Stimulated activated CD4-positive, alpha-beta T cell treated with anti-CD3 and anti-CD28 coated beads, TNF-alpha, amount 100 ng/mL, for 4 hours (primary cell): ENCODE results near the gene MTERF4.

Experiments
- DNase-seq, 3 experiments: peaks; one replicate each; pipeline ENCODE4 v3.0.0-alpha.2; 2020; ENCODE audit warnings: low read depth in 3 of 3

The MTERF4 gene

DNA sequence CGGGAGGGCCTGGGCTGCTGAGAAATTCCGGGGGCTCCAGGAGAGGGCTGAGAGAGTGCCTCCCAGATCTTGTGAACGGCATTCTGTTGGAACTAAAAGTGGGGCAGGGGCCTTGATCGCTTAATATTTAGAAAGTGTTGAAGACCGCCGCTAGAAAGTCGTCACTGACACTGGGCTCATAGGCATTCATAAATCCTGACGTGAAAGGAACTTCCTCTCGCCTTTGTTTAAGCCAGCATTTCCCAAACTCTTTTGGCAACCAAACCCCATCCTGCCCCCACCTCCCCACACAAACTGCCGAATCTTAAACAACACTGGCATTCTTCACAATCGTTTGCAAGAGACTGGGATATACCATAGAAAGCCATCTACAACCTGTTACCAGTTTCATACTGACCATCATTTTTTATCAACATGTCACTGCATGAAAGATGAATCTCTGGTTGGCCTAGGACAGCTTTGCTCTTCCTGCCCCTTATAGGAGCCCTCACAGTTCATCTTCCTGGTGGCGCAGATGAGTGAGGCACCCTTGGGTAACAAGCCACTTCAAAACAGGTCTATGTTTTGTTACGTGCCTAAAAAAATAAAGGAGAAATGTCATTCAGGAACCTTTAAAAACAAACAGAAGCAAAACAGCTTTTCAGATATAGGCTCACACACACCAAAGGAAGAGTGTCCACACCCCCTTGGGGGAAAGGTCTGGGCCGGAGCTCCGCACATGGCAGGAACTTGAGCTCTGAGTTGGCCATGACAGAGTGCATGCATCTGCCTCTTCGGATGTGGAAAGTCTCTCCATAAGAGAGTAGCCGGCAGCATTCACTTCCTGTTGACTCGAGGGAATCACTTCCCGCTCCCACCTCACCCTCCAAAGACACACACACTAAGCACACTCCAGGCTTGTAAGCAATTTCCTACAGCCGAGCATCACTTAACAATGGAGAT, 13.0 kb downstream of the MTERF4 start:
- no peak for DNase-seq

DNA sequence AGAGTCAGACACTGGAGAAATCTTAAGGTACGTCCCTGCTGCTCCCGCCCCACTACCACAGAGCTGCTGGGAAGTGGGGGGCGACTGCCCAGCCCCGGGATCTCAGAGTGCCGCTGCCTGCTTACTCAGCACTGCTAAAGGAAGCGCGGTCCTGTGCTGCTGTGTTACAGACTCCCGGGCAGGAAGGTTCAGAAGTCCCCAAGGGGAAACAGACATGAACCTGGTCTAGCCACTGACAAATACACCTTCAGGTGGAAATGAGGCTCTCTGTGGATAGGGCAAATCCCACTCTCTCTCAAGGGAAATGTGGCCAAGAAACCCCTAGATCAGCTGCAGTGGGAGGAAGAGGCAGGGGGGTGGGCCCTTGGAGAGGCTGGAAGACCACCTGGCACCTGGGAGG, 13.7 kb downstream of the MTERF4 start:
- DNase-seq: no peak

DNA sequence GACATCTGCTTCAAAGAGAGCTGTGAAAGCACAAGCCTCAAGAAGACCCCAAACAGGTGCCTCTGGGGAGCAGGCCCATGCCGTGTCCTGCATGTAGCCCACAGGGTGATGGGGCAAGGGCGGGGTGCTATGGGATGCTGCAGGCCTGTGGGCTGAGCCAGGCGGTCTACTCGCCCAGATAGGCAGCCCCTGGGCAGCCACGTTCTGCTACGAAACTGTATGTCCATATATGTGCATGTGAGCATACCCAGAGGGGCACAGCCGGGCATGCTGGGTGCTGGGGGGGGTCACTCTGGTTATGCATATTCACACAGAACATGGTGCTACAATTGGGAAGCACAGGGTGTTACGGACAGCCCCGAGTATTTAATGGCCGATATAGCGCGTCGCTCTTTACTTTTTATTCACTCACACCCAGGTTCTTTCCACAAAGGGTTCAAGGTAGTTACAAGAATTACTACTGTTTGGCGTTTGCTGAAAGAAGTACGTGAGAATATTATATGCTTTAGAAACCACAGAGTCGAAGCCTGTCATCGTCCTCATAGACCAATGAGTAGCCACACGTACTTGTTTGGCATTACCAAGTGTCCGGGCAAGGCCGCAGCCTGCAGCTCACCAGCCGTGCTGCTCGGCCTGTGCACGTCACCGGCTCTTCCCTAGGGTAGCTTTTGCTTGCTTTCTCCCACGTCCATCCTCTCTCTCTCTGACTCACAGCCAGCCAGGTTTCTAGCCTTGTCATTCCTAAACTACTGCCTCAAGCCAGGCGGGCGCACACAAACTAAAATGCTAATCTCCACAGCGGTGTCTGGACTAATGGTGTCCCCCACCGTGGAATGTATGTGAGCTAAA, 14.4 kb downstream of the MTERF4 start:
- no peak for DNase-seq

DNA sequence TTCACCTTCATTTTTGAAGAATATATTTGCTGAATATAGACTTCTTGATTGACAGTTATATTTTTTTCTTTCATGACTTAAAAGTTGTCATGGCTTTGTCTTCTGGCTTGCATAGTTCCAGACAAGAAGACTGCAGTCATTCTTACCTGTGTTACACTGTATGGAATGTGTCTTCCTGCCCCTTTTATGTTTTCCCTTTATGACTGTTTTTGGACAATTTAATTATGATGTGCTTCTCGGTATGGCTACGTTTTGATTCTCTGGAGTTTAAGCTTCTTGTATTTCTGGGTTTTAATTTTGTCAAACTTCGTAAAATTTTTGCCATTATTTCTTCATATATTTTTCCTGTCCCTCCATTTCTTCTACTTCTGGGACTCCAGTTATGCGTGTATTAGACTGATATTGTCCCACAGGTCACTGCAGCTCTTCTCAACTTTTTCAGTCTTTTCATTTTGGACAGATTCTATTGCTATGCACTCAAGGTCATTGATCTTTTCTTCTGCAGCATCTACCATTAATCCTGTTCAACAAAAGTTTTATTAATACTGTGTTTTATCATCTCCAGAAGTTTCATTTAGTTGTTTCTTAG, 17.1 kb downstream of the MTERF4 start:
- DNase-seq: no peak

DNA sequence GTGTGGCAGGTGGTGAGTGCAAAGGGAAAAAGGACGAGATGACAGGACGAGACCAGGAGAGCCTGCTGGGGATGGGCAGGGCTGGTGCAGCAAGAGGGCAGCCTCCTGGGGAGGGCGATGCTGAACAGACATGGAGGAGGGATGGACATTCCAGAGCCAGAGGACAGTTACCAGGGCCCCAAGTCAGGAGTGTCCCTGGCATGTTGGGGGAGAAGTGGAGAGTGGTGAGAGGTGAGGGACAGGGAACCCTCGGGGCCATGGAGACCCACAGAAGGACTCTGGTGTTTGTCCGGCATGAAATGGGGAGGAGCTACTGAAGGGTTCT, 19.0 kb downstream of the MTERF4 start:
- no peak for DNase-seq

DNA sequence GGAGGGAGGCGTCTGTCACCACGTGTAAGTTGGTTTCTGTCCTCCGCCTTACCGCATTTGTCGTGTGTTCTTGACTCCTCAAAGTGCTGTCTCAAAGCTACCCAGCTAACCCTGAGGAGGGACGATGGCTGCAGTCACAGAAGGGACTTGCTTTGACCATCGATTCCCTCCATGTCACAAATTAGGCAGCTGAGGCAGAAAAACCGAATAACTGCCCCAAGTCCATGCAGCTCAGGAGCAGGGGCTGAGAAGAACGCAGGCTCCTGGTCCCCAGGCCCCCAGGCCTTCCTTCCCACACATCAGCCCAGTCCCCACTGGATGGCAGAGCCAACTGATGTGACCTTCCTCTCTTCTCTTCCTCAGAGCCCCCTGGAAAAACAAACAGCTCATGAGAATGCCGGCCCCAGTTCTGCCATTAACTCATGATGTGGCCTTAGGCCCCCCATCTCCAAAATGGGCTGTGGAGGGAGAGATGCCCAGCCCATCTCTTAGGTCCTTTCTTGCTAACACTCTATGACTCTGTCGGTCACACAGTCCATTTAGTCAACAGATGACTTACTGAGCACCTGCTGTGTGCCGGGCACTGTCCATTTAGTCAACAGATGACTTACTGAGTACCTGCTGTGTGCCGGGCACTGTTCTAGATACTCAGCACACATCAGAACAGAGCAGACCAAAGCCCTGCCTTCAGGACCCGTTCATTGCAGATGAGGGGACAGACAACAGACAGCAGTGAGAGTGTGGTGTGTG, 19.6 kb downstream of the MTERF4 start:
- DNase-seq: no peak

DNA sequence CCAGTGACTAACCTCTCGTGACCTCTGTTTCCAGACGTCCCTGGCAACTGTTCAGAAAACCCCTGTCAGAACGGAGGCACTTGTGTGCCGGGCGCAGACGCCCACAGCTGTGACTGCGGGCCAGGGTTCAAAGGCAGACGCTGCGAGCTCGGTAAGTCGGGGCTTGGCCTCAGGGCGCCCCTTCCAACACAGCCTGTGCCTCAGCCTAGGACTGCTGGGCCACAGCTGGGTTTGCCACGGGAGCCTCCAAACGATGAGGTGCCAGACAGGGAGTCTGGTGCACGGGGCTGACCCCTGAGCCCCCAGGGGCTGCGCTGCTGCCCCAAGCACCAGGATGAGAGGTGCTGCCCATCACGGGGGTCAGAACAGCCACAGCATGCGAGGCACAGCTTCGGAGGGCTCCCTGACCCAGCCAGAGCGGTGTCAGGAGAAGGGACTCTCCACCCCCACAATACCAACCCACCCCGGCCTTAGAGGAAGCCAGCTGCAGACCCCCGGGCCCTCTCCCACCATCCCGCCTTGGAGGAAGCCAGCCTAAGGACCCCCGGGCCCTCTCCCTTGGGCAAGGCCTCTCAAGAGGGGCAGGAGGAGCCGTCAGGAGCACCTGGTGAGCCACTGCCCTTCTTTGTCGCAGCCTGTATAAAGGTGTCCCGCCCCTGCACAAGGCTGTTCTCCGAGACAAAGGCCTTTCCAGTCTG, 20.3 kb downstream of the MTERF4 start:
- no peak for DNase-seq

DNA sequence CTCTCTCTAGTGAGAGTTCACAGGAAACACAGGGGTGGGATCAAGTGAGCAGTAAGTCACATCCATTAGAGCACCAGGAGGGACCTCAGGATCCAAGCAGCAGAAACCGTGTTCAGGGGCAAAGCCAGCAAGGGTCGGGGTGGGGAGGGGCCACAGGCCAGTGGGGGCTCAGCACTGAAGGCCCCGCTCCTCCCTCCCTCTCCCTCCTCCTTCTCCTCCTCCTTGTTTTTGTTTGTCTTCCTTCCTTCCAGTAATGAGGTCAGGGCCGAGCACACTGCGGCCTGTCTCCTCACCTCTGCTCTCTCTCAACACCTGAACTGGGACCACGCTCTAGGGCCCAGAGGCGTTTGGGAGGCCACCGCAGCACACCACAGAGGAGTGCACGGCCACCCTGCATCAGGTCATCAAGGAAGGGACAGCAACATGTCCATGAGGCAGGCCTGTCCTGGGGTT, 20.9 kb downstream of the MTERF4 start:
- DNase-seq: no peak

DNA sequence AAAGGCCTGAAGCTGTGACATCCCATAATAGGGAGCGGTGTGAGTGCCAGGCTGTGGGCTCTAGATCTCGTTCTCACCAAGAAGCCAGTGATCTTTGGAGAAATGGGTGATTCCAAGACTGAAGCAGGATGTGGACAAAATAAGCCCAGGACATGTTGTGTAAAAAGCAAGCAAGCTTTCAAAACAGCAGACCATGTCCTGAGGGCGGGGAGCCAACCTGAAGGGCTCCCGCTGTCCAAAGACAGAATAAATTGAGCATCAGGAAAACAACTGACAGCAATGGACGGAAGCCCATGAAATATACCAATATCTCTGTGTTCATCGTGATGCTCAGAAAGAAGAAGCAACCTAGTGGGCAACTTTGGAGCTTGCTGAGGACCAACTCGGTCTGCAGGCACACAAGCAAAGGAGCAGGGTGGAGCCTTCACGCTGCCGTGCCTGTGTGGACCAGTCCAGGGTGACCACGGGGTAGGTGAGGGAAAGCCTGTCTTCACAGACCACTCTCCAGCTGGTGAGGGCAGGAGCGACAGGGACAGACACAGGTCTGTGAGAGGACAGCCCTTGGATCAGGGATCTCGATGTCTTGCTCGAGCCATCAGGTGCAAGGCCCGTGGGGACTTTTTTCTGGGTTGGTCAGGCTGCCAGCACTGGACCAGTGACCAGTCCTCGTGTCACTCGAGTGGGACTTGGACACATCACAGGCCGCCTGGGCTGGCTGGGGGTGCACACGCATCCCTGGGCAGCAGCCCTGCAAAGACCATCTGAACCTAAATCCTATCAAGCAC, 21.5 kb downstream of the MTERF4 start:
- no peak for DNase-seq

DNA sequence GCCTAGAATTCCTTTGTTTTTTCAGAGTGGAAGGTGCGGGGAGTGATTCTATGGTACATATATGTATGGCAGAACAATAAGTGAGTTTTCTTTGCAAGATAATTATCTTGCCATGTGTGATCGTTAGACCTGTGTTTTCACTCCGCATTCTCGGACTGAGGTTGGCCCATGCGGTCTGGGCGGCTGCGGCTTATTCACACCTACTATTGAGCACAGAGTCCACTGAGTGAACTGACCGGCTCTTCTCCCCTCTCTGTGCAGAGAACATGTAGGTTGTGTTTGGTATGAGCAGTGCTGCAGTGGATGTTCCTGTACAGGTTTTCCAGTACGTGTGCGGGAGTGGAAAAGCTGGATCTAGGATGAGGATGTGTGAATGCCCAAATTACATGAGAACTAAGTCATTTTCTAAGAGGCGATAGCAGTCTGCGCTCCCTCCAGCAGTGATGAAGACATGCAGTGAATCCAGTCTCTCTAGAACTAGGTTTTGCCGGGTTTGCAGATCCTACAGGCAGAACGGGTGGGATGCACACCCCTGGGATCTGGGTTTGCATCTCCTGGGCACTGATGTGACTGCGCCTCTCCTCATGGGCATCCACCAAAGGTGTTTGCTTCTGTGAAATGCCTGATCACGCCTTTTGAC, 27.1 kb downstream of the MTERF4 start:
- DNase-seq: no peak

DNA sequence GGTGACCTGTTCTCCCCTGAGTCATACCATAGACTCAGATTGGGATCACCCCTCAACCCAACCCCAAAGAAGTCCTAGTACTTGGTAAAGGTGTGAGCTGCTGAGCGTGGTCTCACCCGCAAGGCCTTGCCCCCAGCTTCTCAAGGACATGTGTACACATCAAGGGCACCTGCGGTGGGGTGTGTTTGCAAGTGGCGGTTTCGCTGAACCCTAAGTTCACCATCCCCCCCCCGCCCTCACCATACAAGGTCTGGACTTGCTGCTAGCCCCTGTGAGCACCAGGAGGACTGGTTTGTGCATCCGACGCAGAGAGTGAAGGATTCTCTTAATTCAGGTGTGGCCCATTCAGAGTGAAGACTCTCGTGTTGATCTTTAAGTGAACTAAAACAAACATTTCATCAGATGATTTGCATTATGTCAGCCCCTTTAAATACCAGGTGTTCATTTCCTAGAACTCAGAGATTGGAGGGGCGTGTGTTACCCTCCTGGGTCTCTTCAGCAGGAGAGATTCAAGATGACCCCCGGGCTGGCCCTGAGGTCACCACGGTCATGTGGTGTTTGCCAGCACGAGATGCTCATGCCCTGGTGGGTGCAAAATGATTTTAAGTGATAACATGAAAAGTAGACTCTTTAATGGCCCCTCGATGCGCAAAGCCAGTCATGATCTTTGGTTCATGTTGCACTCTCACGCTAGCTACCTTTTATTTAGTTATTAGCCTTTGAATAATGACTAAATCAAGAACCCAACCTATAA, 27.8 kb downstream of the MTERF4 start:
- DNase-seq: no peak

DNA sequence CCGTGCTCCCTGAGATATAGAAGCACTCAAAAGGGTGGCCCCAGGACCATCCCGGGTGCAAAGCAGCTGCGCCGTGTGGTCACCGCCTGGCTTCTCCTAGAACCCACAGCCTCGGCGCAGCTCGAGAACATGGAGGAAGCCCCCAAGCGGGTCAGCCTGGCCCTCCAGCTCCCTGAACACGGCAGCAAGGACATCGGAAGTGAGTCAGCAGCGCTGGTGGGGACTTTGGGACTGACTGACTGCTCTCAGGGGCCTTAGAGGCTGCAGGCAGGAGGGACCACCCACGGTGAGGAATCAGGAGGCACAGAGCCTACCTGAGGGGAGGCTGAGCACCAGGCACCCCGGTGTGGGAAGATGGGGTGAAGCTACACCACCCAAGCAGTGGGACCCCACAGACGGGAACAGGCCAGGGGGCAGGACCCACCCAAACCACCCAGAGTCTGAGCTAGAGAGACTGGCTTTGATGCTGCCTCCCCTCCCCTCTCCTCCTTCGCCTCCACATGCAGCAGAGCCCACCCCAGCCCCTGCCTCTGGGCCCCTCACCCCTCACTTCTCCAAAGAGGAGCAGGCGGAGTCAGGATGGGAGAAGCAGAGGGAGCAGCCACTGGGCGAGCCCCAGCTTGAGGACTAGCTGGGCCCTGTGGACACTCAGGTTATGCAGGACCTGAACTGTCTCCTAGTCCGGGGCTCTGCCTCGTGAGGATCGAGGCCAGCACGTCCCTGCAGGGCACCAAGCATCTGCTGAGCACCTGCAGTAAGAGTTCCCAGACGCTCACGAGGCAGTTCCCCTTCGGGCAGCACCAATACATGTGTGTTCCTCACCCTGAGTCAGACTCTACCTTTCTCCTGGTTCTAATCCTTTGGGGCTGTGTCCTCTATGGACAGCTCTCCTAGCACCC, 28.7 kb downstream of the MTERF4 start:
- no peak for DNase-seq

DNA sequence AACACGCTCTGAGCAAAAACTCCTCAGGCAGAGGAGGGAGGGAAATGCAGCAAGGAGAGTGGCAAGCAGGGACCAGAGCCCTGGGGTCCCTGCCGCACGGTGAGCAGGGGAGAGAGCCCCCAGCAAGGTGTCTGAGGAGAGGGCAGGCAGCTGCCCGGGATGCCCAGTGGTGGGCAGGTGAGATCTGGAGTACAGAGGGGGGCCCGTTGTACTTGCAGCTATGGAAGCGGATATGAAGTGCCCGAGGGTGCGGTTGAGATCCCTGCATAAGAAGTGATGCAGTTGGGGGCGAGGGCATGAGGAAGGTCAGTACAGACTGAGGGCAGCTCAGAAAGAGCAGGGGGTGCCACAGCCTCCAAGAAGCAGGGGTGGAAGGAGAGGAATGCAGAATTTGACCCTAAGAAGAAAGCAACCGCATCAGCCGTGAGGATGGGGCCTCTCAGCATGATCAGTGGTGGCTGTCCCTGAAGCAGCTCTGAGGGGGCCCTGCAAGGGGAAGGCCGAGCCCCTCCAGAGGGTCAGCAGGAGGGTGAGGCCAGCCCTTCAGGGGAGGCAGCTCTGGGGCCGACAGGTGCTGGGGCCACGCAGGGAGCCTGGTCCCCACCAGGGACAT, 29.4 kb downstream of the MTERF4 start:
- DNase-seq: no peak

DNA sequence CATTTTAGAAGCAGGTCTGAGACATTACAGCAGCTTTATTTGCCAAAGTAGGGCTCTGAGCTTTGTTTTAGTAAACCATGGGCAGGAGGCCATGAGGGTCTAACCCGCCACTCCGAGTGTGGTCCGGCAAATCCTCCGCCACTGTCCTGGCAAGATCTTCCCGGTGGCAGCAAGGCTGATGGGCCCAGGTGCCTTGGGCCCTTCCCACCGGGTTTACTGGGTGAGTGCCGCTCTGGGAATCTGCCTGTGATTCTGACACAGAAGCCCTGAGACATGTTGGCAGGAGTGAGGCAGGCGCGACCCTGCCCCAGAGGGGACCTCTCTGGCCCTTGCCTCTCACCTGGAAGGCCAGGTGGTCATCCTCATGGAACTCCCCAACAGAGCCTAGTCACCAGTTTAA, 29.9 kb downstream of the MTERF4 start:
- DNase-seq: no peak

DNA sequence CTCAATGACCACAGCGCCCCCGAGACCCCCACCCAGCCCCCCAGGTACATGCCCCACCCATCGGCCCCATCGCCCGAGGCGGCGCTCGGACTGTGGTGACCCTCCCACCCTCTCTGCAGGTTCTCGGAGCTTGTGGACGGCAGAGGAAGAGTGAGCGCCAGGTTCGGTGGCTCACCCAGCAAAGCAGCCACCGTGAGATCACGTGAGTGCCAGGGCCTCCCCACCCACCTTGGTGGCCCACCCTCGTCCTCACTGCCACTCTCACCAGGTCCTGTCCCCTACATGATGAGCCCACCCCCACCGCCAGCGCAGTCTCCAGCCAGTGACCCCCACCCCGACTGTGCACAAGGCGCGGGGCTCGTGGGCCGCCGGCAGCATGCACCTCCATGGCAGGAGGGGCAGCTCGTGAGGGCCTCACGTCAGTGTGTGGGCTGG, 30.4 kb downstream of the MTERF4 start:
- DNase-seq: no peak

DNA sequence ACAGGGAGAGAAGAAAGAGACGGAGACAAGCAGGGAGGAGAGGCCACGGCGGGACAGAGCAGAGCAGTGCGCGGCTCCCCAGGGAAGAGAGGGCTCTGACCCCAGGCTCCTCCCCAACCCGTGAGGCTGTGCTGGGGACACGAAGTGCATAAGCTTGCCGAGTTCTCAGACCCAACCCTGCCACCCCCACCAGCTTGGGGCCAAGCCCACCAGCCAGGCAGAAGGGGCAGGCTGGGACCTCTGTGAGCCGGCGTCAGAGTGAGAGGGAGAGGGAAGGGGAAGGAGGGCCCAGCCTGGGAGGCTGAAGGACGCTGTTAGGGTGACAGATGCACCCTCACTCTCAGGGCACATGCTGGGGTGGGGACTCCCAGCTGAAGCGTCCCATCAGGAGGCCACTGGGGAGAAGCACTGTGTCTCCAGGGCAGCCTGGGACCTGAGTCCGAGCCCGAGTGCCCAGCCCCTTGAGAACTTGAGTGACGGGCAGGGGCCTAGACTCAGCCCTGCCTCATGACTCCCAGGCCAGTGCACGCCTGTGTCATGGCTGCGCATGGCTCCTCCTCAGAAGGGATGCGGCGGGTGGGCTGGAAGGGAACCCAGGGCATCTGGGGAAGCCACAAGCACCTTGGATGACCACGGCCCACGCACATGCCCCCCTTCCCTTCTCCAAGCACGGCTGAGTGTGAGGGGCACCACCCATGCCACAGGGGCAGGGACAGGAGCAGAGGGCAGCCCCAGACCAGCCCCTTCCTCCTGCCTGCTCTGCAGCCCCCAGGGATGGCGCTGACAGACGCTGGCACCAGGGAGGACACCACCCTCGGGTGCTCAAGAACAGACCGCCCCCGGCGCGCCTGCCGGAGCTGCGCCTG, 31.0 kb downstream of the MTERF4 start:
- DNase-seq: no peak

DNA sequence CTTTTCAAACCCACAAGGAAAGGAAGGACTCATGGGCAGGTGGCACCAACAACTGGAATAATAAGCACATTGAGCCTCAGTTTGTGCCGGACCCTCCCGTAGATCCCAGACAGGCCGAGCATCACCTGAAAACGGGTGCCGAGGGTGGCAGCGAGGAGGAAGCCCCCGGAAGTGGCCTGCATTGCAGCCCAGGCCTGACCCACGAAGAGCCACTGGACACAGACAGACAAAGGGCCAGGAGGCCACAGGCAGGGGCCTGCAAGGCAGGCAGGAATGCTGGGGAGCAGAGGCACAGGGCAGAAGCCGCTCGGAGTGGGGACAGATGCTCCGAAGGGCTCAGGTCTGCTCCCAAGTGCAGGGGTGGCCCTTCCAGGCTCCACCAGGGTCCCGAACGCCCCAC, 31.7 kb downstream of the MTERF4 start:
- DNase-seq: no peak
